Esophagus muscularis mucosa (tissue), 2 donors: ENCODE results near the gene C19orf44.

Experiments
- POLR2A ChIP-seq: fragments of 450-650 bp; IDR thresholded peaks from one replicate; pipeline ENCODE4 v1.6.1; 2017; ENCODE audit warnings: antibody characterized with exemption, moderate library complexity, mild to moderate bottlenecking, low read depth
- POLR2AphosphoS5 ChIP-seq, 2 donors: sonication (generic); formaldehyde crosslinking; IDR thresholded peaks; one replicate each; pipeline ENCODE4 v1.6.1; 2017; ENCODE audit warnings: antibody characterized with exemption in 2 of 2

GRCh38 chr19:16446724-16447368, 49.3 kb upstream of the C19orf44 start:
- TF ChIP-seq POLR2A: no peak
- TF ChIP-seq POLR2AphosphoS5 (IDR thresholded peaks at IDR 0.05): peak; percentile 32 to 66
